Measurements from ENCODE around the gene LENG8. TPM values are rescaled to one million over a fixed set of nuclear protein-coding genes. Genes with fewer than 3 reads are reported as not detected.
"Not testable (repeated sequence)": the region's sequence is repeated elsewhere in the genome, so short reads cannot be mapped to it uniquely, and the experiment has no call there.

LENG8 gene
- total and polyA plus RNA-seq, 11 donors: 23.6 to 93.9 (median 58.8) TPM

- Histone ChIP-seq H3K27me3 (no peaks in the 10 kb centered on the region), H3K27ac (no peak overlapping the region), H3K4me1 (peaks cover 0 to 37% (median 12%) of the 10 kb centered on the region in 12 donors), H3K36me3 (peaks cover 0 to 33% (median 12%) of the 10 kb centered on the region in 9 donors), H3K4me3 (no peak overlapping the region), H3K9me3 (no peaks in the 10 kb centered on the region)
- DNase-seq (peak in 2 of 5 donors; percentile 33 to 57), ATAC-seq (peak in 3 of 4 donors; percentile 41 to 57 (median 55))
- 53 to 67% (median 63%) methylated on average over 11 to 15 of the region's 15 CpGs for WGBS, 4 donors
- TF ChIP-seq POLR2A (IDR thresholded peaks at IDR 0.05) (no peak), CTCF (IDR thresholded peaks at IDR 0.05) (peak in 9 of 12 donors; percentile 7 to 51 (median 27))
- intact Hi-C loops (cut with DNase I): loop anchor here in 1 of 10 donors (5.0 kb wide), 1 partner anchor 38 kb away; no protein-coding TSS in a partner anchor
Observed at GRCh38 chr19:54439174-54439851, 9.7 kb upstream of the LENG8 start.

- Histone ChIP-seq H3K27ac (no peak overlapping the region), H3K27me3 (no peaks in the 10 kb centered on the region), H3K9me3 (no peaks in the 10 kb centered on the region), H3K36me3 (peaks cover 0 to 42% (median 24%) of the 10 kb centered on the region in 9 donors), H3K4me3 (no peak overlapping the region), H3K4me1 (peaks cover 0 to 24% (median 9%) of the 10 kb centered on the region in 12 donors)
- TF ChIP-seq CTCF (IDR thresholded peaks at IDR 0.05) (no peak), POLR2A (IDR thresholded peaks at IDR 0.05) (no peak)
- DNase-seq (no peak), ATAC-seq (no peak)
- intact Hi-C loops (cut with DNase I): no loop called here
- WGBS, 4 donors: 92 to 95% (median 93%) methylated on average over 5 of the region's 5 CpGs
Observed at GRCh38 chr19:54440641-54441040, 8.4 kb upstream of the LENG8 start.

- WGBS, 4 donors: 76 to 84% (median 81%) methylated on average over 7 of the region's 7 CpGs
- ATAC-seq: no peak
- no peak overlapping the region for H3K4me3 ChIP-seq
- no peaks in the 10 kb centered on the region for H3K9me3 ChIP-seq
- H3K4me1 ChIP-seq: peaks cover 4 to 15% (median 11%) of the 10 kb centered on the region in 12 donors
- no peak for DNase-seq
- H3K27ac ChIP-seq: no peak overlapping the region
- H3K27me3 ChIP-seq: no peaks in the 10 kb centered on the region
- no peak for TF ChIP-seq POLR2A (IDR thresholded peaks at IDR 0.05)
- intact Hi-C loops (cut with DNase I): no loop called here
- peaks cover 0 to 45% (median 29%) of the 10 kb centered on the region in 9 donors for H3K36me3 ChIP-seq
Observed at GRCh38 chr19:54444737-54445136, 4.3 kb upstream of the LENG8 start.

GRCh38 chr19:54446349-54446748, 2.6 kb upstream of the LENG8 start:
- intact Hi-C loops (cut with DNase I); H3K27ac ChIP-seq; H3K4me3 ChIP-seq; ATAC-seq; H3K9me3 ChIP-seq; H3K27me3 ChIP-seq; DNase-seq: not testable (repeated sequence)
- Histone ChIP-seq H3K4me1 (peaks cover 10 to 32% (median 26%) of the 10 kb centered on the region in 12 donors), H3K36me3 (peaks cover 0 to 44% (median 33%) of the 10 kb centered on the region in 9 donors)
- WGBS, 4 donors: 88 to 92% (median 90%) methylated on average over 15 of the region's 15 CpGs

GRCh38 chr19:54448040-54448773, 792 bp upstream of the LENG8 start:
- TF ChIP-seq POLR2A (IDR thresholded peaks at IDR 0.05) (no peak), CTCF (IDR thresholded peaks at IDR 0.05) (no peak)
- peaks cover 11 to 49% (median 35%) of the 10 kb centered on the region in 12 donors for H3K4me1 ChIP-seq

More at GRCh38 chr19:54448040-54448773, 792 bp upstream of the LENG8 start:
- no peaks in the 10 kb centered on the region for H3K27me3 ChIP-seq
- ATAC-seq: peak; percentile 31 to 56 (median 42)
- H3K4me3 ChIP-seq: peak overlapping the region; percentile 58 to 99 (median 92)
- no peaks in the 10 kb centered on the region for H3K9me3 ChIP-seq
- DNase-seq: peak; percentile 54 to 78 (median 74)
- H3K27ac ChIP-seq: peak overlapping the region; percentile 87 to 98 (median 96)
- intact Hi-C loops (cut with DNase I): loop anchor here in 1 of 10 donors (2.0 kb wide), 1 partner anchor 15 kb away; the partner anchor contains the start of gene LENG9
- peaks cover 4 to 50% (median 38%) of the 10 kb centered on the region in 9 donors for H3K36me3 ChIP-seq
- WGBS, 4 donors: 1% methylated on average over 34 of the region's 34 CpGs
